GM12801 (cell line): ENCODE data around the gene FXYD3.

Source experiments
- TF ChIP-seq, protein P1 (sequence below): IDR thresholded peaks from one replicate; pipeline ENCODE4 v1.5.1; 2011; ENCODE audit warnings: control low read depth; ENCODE audit not compliant: insufficient read length; ENCODE audit errors: extremely low read depth

The FXYD3 gene

DNA sequence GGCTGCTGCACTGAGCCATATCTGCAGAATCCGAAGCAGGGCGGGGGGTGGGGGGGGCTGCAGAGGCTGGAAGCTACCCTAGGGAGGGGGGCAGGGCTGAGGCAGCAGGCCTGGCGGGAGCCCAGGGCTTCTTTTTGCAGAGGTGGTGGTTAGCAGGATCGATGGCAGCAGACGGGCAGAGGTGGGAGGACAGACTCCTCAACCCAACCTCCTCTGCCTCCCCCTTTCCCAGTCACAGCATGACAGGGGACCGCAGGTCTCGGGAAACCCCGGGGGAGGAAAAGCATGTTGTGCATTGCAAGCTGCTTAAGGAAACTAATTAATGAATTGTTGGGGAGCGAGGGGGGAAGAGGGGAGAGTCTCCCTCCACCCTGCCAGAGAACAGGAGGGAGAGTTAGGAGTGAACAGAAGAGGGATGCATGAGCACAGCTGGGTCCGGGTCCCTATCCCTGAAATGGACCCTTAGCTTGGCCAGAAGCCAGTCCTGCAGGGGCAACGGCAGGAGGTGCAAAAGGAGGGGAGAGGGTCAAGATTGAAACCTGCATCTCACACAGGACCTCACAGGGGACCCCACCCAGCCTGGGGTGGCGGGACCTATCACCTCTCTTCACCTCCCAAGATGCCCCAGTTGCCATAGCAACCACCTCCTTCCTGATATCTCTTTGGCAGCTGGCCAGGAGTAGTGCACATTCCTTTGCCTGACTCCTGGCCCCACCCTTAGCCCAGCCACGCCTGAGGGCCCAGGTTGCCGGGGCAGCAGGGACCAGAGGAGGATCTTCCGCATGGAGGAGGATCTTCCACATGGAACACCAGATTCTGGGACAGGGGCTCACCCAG, 29.2 kb downstream of the FXYD3 start:
- TF ChIP-seq, protein P1, sequence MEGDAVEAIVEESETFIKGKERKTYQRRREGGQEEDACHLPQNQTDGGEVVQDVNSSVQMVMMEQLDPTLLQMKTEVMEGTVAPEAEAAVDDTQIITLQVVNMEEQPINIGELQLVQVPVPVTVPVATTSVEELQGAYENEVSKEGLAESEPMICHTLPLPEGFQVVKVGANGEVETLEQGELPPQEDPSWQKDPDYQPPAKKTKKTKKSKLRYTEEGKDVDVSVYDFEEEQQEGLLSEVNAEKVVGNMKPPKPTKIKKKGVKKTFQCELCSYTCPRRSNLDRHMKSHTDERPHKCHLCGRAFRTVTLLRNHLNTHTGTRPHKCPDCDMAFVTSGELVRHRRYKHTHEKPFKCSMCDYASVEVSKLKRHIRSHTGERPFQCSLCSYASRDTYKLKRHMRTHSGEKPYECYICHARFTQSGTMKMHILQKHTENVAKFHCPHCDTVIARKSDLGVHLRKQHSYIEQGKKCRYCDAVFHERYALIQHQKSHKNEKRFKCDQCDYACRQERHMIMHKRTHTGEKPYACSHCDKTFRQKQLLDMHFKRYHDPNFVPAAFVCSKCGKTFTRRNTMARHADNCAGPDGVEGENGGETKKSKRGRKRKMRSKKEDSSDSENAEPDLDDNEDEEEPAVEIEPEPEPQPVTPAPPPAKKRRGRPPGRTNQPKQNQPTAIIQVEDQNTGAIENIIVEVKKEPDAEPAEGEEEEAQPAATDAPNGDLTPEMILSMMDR, result no peak

DNA sequence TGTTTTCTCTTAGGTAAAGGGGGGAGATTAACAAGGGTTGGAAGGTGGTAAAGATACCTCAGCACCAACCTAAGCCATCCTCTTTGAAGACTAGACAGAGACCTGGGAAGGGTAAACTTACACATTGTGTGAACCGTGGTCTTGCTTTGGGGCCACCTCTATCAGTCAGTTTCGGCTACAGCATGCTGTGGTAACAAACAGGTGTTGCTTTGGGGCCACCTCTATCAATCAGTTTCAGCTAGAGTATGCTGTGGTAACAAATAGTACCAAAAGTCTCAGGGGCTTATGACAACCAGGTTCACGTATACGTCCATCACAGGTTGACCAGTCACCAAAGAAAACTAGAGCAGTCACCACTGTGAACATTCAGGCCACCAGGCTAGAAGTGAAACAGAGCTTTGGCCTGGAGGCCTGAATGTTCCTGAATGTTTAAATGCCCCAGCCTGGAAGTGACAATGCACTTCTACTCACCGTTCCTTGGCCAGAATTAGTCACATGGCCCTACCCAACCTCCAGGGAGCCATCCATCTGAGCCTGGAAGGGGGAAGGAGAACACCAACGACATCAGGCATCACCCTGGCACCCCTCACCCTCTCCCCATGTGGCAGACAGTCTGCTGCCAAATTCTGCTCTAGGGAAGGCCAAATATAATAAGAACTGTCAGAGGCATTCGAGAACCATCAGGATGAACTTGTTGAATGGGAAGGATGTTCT, 31.3 kb downstream of the FXYD3 start:
- TF ChIP-seq, protein P1, result no peak

- TF ChIP-seq, protein P1, result no peak
Observed at GRCh38 chr19:35149463-35149862, 33.8 kb downstream of the FXYD3 start.

GRCh38 chr19:35150445-35150844, 34.8 kb downstream of the FXYD3 start:
- TF ChIP-seq, protein P1, result no peak

DNA sequence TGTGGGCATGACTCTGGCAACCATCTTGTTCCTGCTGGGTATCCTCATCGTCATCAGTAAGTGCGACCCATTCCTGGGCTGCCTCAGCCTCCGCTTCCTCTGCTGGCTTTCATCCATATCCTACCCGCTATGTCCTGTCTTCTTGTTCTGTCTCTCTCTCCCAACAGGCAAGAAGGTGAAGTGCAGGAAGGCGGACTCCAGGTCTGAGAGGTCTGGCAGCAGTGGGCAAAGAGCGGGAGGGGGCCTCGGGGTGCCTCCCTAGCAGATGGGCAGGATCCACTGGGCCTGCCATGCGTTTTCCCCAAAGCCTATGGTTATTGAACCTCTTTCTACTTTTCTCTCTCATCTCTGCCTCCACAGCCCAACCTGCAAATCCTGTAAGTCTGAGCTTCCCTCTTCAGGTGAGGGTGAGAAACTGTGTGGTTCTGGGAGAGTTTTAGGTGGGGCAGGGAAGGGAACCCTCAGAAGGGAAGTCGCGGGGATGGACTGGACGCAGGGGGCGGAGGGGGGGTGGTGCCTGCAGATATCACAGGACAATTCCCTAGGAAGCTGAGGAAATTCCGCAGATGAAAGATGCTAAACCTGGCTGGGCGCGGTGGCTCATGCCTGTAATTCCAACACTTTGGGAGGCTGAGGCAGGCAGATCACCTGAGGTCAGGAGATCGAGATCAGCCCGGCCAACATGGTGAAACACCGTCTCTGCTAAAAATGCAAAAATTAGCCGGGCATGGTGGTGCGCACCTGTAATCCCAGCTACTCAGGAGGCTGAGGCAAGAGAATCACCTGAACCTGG, 35.8 kb downstream of the FXYD3 start:
- TF ChIP-seq, protein P1, result no peak

GRCh38 chr19:35153701-35154524, 38.3 kb downstream of the FXYD3 start:
- TF ChIP-seq, protein P1, result no peak
